GM21825 (cell line): ENCODE measurements around the gene HCN3.

Experiments used
- ATAC-seq: cut with Tn5 transposase; IDR thresholded peaks from one replicate; pipeline ENCODE4 v1.9.1; 2021; ENCODE audit warnings: mild to moderate bottlenecking, moderate library complexity; ENCODE audit not compliant: unreplicated experiment

The HCN3 gene

DNA sequence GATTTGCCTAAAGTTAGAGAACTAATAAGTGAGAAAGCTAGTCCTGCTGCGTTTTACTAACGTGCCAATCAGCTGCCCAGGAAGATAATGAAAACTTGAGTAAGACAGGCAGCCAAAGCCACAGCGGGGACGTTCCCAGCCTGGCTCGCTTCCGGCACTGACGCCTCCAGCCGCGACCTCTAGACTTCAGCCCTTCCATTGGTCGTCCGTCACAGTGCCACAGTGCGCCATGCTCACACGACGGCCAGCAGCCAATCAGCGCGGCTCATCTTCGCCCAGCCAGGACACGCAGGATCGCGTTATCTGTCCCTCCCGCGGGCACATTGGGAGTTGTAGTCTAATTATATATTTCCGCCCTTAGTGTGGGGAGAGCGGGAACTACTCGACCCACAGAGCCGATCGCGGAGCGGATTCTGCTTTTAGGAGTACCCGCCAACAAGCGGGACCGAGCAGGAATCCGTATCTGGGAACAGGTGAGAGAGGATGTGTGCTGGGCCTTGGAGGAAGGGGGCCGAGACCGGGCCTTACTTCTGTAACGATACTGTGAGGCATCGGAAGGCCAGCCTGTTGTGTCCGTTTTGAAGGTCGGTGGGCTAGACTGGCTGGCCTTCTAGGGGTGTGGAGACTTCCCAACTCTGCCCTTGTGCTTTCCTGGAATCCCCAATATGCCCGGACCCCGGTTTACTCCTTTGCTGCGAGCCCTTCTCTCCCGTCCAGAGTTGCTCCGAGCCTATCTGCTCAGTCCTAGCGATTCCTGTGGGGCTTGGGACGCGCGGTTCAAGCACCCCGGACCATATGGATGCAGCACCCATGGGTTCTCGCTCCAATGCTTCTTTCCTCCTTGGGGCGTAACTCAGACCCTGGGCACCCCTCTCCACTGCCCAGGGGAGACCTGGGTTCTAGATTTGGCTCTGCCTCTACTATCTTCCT lies 31.5 kb downstream of the HCN3 start, which contains the start of gene FDPS:
Gene FDPS (plus strand): TSS at position 374 of the 930 bp plus-strand sequence. CDS start 924 bp downstream, outside the sequence.
- peak; percentile 92 for ATAC-seq

DNA sequence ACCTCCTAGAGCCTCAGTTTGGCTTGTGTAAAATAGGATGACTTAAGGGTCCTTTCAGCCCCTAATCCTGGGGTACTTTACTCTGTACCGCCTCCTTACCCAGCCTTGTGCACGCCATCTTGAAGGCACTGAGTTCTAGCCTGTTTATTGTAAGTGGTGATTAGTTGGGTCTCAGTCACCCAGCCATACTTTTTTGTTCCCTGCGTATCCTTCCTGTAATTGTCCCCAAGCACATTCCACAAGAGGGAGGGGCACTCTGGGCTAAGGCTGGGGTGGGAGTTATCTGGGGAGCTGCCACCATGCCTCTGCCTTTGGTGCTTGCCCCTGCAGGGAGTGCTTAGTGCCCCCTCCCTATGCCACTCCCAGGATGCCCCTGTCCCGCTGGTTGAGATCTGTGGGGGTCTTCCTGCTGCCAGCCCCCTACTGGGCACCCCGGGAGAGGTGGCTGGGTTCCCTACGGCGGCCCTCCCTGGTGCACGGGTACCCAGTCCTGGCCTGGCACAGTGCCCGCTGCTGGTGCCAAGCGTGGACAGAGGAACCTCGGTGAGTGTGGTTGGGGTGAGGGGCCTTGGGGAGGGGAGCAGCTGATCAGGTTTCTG lies 32.3 kb downstream of the HCN3 start:
- ATAC-seq = no peak

DNA sequence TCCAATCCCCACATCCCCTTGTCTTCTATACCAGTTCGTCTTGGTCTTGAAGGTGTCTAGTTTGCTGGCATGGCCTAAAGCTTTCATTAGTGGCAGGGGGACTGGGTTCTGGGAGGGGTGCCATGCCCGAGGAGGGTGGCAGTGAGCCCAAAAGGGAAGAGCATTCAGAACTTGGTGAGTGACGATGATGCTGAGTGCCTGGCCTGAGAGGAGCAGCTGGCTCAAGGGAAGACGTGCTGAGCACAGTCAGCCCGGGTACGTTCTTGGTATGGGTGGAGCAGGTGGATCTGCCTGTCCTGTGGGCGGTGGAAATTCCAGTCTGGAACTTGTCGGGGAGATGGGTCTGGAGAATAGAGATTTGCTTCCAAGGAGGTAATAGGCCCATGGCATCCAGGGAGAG lies 36.0 kb downstream of the HCN3 start:
- no peak for ATAC-seq

DNA sequence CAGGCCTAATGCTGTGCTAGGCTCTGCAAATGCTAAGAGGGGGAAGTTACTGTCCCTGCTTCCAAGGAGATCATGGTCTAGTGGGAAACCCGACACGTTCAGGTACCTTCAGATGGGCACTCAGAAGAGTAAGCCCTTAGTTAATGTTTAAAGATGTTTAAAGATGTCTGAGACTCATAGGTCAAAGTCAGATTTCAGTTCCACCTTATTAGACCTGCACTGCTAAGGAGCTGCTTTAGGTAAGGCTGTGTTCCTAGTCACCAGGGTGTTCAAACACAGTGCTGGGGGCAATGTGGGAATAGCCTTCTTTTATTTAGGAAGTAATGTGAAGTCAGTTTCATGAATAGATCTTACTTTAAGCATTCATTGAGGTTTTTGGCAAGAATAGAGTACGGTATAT lies 39.7 kb downstream of the HCN3 start:
- ATAC-seq = no peak

DNA sequence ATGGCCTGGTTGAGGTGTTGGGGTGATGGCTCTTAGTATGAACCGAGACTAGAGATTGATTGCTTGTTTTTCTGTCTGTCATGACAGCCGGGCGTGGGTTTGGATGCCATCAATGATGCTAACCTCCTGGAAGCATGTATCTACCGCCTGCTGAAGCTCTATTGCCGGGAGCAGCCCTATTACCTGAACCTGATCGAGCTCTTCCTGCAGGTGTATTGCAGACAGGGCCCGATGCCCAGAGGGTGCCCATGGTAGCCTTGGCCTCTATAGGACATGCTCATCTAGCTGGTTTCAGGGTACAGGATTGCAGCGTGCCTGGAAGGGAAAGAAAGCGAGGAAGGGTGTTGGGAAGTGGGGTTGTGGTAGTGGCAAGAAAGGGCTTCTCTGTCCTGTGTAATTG lies 40.8 kb downstream of the HCN3 start:
- ATAC-seq = no peak

DNA sequence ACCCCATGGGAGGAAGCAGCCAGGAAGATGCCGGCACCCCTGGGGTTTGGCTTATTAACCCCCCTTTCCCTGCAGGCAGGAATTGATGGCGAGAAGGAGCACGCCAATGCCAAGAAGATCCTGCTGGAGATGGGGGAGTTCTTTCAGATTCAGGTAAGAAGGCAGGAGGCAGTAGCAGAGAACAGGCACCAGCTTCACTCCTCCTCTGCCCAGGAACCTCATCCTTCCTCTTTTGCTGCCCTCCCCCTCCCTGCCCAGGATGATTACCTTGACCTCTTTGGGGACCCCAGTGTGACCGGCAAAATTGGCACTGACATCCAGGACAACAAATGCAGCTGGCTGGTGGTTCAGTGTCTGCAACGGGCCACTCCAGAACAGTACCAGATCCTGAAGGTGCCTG lies 42.3 kb downstream of the HCN3 start:
- no peak for ATAC-seq

DNA sequence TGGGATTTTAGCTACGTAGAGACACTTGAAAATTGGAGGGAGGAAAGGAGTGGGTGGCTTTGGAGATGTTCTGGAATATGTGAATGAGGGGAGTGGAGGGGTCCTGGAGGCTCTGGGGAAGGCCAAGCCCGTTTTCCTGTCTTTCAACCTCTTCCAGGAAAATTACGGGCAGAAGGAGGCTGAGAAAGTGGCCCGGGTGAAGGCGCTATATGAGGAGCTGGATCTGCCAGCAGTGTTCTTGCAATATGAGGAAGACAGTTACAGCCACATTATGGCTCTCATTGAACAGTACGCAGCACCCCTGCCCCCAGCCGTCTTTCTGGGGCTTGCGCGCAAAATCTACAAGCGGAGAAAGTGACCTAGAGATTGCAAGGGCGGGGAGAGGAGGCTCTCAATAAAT lies 43.0 kb downstream of the HCN3 start:
- no peak for ATAC-seq

DNA sequence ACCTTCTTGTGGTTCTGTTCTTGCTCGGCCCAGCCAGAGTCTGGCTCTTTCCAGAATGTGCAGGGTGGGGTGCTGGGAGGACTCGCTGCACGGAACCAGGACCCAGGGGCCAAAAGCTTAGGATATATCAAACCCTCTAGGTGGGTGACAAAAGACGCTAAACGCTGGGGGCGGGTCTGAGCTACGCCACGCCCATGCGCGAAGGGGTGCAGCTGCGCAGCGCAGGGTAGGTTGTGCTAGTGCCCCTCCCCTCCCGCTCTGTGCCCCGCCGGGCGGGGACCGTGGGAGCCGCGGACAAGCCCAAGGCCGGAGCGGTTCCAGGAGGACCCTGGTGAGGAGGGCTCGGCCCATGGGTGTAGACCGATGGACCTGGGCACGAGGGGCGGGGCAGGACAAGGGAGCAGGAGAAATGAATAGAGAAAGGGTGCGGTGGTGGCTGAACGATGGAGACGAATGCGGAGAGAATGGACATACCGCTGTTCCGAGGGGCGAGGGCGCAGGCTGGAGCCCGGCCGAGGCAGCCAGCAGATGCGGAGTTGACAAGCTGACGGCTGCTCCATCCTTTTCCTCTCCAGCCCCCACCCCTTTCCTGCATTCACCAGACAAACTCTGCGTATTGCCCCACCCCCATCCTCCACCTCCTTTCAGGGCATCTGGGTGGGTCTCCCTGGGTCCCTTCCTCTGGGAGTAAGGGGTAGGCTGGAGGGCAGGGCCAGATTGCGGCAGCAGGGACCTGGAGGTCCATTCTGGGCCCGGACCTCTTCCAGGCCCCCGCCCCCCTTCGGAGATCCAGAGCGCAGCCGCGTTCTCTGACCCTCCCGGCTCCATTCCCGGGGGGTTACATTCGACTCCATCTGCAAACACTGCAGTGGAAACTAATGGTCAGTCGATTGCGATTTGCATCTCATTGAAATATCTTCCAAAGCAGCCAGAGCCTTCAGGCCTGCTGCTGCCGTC lies 43.7 kb downstream of the HCN3 start, which contains the start of gene RUSC1:
Gene RUSC1 (plus strand): TSS at position 234 of the 957 bp plus-strand sequence. CDS start 880 bp downstream, outside the sequence.
- no peak for ATAC-seq

DNA sequence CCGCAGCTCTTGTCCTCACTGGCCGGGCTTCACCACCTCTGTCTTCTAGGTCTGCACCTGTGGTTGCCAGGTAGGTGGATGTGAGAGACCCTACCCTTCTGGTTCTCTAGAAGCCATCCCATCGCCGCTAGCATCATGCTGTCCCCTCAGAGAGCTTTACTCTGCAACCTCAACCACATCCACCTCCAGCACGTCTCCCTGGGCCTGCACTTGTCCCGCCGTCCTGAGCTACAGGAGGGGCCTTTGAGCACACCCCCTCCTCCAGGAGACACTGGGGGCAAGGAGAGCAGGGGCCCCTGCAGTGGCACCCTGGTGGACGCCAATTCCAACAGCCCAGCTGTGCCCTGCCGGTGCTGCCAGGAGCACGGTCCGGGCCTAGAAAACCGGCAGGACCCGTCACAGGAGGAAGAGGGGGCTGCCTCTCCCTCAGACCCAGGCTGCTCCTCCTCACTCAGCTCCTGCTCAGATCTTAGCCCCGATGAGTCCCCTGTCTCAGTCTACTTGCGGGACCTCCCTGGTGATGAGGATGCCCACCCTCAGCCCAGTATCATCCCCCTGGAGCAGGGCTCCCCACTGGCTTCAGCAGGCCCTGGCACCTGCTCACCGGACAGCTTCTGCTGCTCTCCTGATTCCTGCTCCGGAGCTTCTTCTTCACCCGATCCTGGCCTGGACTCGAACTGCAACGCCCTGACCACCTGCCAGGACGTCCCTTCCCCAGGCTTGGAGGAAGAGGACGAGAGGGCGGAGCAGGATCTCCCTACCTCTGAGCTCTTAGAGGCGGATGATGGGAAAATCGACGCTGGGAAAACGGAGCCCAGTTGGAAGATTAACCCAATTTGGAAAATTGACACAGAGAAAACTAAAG lies 44.6 kb downstream of the HCN3 start:
- no peak for ATAC-seq

DNA sequence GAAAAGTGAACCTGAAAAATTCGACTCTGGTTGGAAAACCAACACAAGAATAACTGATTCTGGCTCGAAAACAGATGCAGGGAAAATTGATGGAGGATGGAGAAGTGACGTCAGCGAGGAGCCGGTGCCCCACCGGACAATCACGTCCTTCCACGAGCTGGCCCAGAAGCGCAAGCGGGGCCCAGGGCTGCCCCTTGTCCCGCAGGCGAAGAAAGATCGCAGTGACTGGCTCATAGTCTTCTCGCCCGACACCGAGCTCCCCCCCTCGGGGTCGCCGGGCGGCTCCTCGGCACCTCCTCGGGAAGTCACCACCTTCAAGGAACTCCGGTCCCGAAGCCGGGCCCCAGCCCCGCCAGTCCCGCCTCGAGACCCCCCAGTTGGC lies 45.3 kb downstream of the HCN3 start:
- no peak for ATAC-seq

DNA sequence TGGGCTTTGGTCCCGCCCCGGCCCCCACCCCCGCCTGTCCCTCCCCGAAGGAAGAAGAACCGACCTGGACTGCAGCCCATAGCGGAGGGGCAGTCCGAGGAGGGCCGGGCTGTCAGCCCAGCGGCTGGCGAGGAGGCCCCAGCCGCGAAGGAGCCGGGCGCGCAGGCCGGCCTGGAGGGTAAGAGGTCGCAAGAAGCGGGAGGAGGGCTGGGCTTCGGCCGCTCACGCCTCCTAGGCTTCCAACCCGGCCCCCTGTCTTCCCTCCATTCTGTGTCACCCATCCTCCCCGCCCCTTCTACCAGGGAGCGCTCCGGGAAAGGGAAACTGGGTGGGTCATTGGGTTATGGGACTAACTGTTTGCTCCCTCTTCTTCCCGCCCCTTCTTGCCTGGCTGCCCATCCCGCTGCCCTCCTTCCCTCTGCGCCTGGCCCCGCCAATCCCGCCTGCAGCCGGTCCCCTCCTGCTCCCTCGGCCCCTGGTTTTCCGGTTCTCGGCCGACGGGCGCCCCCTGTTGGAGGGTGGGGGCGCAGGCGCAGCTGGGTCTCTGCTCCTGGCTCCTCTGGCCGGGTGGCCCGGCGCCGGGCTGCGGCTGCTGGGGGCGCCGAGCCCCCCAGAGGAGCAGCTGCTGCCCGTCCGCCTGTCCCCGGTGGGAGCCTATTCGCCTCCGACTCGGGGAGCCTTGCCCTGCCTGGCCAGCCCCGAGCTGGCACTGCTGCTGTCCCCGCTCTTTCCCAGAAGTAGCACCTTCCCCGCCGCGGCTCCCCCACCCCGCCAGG lies 45.9 kb downstream of the HCN3 start:
- ATAC-seq = peak; percentile 29

DNA sequence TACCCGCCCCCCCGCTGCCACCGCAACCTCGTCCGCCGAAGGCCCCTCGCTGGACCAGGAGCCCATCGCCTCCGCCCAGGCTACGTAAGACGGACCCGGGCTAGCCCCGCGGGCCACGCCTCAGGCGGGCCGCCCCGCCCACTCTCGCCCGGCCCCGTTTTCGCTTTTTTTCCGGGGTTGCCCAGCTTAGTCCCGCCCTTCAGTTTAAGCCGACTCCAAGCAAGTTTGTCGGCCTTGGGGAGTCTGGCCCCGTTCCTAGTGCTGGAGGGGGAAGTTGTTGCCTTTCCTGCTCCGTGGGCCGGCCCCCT lies 46.4 kb downstream of the HCN3 start:
- ATAC-seq = peak; percentile 32

DNA sequence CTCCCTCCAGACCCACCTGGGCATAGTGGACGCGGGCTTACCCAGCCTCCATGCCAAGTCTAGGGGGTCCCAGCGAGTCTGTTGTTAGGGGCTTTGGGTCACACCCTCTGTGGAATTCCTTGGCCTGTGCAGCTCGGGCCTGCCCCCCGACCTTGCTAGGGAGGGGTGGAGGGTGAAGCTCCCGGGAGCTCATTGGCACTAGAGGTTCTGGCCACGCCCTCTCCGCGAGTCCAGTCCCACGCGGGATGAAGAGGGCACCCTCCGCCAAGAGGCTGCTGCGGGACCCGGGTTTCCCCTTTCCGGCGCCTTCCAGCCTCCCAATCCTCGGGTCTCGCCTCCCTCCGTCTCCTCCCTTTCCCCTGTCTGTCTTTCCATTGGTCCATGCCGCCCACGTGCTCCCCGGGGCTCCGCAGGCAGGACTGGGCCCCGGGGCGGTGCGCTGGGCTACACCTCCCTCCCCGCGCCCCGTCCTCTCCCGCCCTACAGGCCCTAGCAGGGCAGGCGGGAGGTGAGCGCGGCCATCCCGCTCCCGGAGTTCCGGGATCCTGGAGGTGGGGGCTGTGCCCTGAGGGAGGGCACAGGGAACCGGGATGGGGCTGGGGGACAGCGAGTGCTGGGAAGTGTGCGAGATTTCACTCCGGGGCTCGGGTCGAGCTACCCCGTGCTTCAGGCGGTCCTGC lies 46.9 kb downstream of the HCN3 start:
- ATAC-seq = peak; percentile 51

DNA sequence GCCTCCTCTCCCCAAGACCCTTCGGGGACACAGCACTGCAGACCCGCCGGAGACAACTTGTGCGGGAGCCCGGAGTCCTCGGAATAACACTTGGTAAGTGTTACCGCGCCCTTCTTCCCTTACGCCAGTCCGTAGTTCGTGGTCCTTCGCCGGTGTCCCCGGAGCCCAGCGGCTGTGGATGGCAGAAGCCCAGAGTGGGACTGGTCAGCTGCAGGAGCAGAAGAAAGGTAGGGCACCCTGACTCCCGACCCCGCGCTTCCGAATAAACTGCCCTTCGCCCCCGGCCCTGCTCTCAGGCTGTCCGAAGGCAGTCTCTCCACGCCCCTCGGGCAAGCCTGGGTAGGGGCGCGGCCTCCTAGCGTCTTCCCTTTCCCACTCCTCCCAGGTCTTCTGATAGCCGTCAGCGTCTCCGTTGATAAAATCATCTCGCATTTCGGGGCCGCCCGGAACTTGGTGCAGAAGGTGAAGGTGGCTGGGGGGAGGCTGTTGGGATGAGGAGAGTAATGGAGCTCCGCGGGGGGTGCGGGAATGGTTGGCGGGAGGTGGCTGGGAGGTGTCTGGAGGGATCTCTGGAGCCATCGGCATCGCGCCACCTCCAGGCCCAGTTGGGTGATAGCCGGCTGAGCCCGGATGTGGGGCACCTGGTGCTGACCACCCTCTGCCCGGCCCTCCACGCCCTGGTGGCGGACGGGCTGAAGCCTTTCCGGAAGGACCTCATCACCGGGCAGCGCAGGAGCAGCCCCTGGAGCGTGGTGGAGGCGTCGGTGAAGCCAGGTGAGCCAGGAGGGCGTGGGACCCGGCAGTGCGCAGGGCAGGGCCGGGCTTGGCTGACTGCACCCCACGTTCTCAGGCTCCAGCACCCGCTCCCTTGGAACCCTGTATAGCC lies 47.7 kb downstream of the HCN3 start:
- ATAC-seq = no peak

DNA sequence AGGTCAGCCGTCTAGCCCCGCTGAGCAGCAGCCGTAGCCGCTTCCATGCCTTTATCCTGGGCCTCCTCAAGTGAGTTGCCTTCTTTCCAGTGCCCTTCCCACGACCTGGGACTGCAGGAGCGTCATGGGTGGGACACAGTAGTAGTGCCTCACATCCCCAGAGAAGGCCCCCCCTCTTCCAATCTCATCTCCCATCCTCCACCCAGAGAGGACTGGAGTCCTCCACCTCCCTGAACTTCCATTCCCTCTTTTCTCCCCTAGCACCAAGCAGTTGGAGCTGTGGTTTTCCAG lies 48.3 kb downstream of the HCN3 start:
- no peak for ATAC-seq

DNA sequence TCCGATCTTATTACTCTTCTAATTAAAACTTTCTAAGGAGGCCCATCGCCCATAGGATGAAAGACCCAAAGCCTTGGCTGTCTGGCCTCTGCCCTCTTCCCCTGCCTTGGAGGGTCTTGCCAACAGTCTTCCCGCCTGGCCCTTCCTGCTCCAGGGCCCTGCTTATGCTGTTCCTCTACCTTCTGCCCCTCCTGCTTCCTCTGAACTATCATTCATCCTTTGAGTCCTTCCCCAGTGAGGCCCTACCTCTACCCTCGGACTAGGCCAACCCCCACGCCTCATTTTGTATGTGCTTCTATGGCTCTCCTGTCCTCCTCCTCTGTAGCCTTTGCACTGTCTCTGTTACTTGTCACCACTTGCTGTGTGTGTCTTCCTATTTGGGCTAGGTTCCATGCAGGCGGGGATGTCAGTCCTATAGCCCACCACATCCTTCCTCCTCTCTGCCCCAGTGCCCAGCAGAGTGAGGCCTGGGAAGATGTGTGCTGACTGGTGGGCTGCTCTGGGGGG lies 48.8 kb downstream of the HCN3 start:
- ATAC-seq = no peak

DNA sequence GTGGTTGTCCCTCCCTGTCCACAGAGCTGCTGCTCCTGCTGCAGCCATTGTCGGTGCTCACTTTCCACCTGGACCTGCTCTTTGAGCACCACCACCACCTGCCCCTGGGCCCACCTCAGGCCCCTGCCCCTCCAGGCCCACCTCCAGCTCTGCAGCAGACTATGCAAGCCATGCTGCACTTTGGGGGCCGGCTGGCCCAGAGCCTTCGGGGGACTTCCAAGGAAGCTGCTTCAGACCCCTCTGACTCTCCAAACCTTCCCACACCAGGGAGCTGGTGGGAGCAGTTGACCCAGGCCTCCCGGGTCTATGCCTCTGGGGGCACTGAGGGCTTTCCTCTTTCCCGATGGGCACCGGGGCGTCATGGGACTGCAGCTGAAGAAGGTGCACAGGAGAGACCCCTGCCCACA lies 49.4 kb downstream of the HCN3 start:
- ATAC-seq = no peak

DNA sequence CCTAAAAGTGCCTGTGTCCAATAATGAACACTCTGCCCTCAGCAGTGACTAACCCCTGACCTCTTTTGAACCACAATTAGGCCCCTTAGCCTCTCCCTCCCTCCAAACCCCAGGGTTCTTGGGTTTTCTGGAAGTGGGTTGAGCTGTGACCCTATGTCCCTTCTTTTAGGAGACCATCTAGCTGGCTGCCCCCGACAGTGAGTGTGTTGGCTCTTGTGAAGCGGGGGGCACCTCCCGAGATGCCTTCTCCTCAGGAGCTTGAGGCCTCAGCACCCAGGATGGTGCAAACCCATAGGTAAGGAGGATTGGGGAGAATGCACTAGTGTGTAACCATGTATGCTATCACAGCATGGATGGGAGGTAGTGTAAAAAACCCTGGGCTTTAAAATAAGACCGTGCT lies 50.7 kb downstream of the HCN3 start:
- no peak for ATAC-seq
